Measurements from ENCODE around the gene GFI1B.
"Not testable (repeated sequence)": the region's sequence is repeated elsewhere in the genome, so short reads cannot be mapped to it uniquely, and the experiment has no call there.

GFI1B gene

GRCh38 chr9:132988244-132989013 lies 9.9 kb downstream of the GFI1B start:
- TF ChIP-seq CTCF (IDR thresholded peaks at IDR 0.05; ENCODE audit: borderline replicate concordance, control extremely low read depth, extremely low read depth, insufficient read depth, missing control alignments), result no peak
- no peak for DNase-seq (ENCODE audit: low spot score)
- in situ Hi-C loops (cut with MboI; ENCODE audit: low sequenced_read_pairs, unreplicated experiment), result no loop called here

GRCh38 chr9:132989014-132989310 lies 10.5 kb downstream of the GFI1B start:
- DNase-seq (ENCODE audit: low spot score), result no peak
- no peak for TF ChIP-seq CTCF (IDR thresholded peaks at IDR 0.05; ENCODE audit: borderline replicate concordance, control extremely low read depth, extremely low read depth, insufficient read depth, missing control alignments)
- in situ Hi-C loops (cut with MboI; ENCODE audit: low sequenced_read_pairs, unreplicated experiment), result no loop called here

- TF ChIP-seq CTCF (IDR thresholded peaks at IDR 0.05; ENCODE audit: borderline replicate concordance, control extremely low read depth, extremely low read depth, insufficient read depth, missing control alignments), result no peak
- DNase-seq (ENCODE audit: low spot score), result no peak
- in situ Hi-C loops (cut with MboI; ENCODE audit: low sequenced_read_pairs, unreplicated experiment), result no loop called here
Measured at GRCh38 chr9:132989414-132989996, 11.0 kb downstream of the GFI1B start.

- DNase-seq (ENCODE audit: low spot score); in situ Hi-C loops (cut with MboI; ENCODE audit: low sequenced_read_pairs, unreplicated experiment): not testable (repeated sequence)
Measured at GRCh38 chr9:132989998-132990557, 11.6 kb downstream of the GFI1B start.

- TF ChIP-seq CTCF (IDR thresholded peaks at IDR 0.05; ENCODE audit: borderline replicate concordance, control extremely low read depth, extremely low read depth, insufficient read depth, missing control alignments), result no peak
- DNase-seq (ENCODE audit: low spot score), result no peak
- in situ Hi-C loops (cut with MboI; ENCODE audit: low sequenced_read_pairs, unreplicated experiment), result no loop called here
Measured at GRCh38 chr9:132990781-132991180, 12.3 kb downstream of the GFI1B start.

- in situ Hi-C loops (cut with MboI; ENCODE audit: low sequenced_read_pairs, unreplicated experiment), result no loop called here
- no peak for DNase-seq (ENCODE audit: low spot score)
- TF ChIP-seq CTCF (IDR thresholded peaks at IDR 0.05; ENCODE audit: borderline replicate concordance, control extremely low read depth, extremely low read depth, insufficient read depth, missing control alignments), result no peak
Measured at GRCh38 chr9:132991351-132992300, 13.1 kb downstream of the GFI1B start.
